A673 (cell line): ENCODE measurements around the gene AGBL3.
"Not testable (repeated sequence)": the region's sequence is repeated elsewhere in the genome, so short reads cannot be mapped to it uniquely, and the experiment has no call there.

Experiments
- CTCF ChIP-seq: fragments of 300-800, 200-600 bp; sonication (generic); conservative IDR thresholded peaks from 2 replicates; pipeline ENCODE4 v1.5.1; 2017; ENCODE audit warnings: low read depth, mild to moderate bottlenecking, antibody characterized with exemption, low read length, moderate library complexity, mixed read lengths
- EZH2 ChIP-seq: fragments of 200-600 bp; sonication (generic); IDR thresholded peaks from 2 replicates; pipeline ENCODE4 v1.6.1; 2017; ENCODE audit warnings: borderline replicate concordance, low read depth, mild to moderate bottlenecking, mixed read lengths, antibody characterized with exemption, low read length; ENCODE audit not compliant: poor library complexity, severe bottlenecking

GRCh38 chr7:135124631-135125030 lies 138.3 kb downstream of the AGBL3 start:
- not testable (repeated sequence) for TF ChIP-seq CTCF, EZH2
